GM18511 (cell line): ENCODE results near the gene TRPM2.
"Not testable (repeated sequence)": the region's sequence is repeated elsewhere in the genome, so short reads cannot be mapped to it uniquely, and the experiment has no call there.

ENCODE experiments used
- ATAC-seq: cut with Tn5 transposase; IDR thresholded peaks from one replicate; pipeline ENCODE4 v1.9.1; 2021; ENCODE audit warnings: mild to moderate bottlenecking, moderate library complexity; ENCODE audit not compliant: unreplicated experiment

TRPM2 gene

DNA sequence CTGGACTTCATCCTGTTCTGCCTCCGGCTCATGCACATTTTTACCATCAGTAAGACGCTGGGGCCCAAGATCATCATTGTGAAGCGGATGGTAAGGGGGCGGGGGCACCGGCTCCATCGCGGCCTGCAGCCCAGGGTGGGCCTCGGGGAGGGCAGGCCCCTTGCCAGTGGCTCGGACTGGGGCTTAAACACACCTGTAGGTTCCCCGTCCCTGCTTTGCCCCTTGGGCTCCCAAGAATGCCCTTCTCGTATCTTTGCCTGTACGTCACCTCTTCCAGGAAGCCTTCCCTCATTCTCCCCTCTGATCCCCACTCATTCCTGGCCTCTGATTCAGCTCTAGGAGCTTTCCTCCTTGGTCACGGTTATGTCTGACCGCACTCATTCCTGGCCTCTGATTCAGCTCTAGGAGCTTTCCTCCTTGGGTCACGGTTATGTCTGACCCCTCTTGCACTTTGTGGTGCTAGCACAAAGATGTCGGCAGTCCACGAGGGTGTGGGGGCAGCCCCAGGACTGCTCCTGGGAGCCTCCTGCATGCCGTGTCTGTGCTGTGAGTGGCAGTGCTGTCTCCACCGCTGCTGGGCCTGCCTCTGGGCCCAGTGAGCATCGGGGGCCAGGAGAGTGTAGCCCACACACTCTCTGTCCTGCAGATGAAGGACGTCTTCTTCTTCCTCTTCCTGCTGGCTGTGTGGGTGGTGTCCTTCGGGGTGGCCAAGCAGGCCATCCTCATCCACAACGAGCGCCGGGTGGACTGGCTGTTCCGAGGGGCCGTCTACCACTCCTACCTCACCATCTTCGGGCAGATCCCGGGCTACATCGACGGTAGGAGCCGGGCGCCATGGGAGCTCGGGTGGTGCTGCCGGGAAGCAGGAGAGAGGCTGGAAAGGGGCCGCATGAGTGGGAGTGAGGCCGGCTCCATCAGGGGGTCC, 52.8 kb downstream of the TRPM2 start:
- no peak for ATAC-seq

DNA sequence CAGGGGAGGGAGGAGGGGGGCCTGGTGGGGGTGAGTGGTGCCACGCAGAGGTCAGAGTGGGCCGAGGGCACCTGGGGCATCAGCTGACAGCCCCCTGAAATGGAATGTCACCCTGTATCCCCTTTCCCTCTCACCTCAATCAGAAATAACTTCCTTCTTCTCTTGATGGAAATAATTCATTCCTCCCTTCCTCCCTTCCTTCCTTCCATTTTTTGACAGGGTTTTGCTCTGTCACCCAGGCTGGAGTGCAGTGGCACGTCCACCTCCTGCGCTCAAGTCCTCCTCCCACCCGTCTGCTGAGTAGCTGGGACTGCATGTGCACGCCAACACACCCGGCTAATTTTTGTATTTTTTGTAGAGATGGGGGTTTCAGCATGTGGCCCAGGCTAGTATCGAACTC, 53.5 kb downstream of the TRPM2 start:
- no peak for ATAC-seq

DNA sequence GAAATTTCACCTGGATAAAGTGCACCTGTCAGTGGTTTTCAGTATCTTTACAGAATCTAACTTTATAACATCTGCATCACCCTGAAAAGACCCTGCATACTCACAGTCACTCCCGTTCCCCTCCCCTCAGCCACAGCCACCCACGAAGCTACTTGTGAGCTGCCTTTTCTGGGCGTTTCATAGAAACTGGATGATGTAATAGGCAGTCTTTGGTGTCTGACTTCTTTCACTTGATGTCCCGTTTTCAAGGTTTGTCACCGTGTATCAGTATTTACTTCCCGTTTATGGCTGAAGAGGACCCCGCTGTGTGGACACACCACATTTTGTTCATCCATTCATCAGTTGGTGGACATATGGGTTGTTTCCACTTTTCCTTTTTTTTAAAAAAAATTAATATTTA, 54.1 kb downstream of the TRPM2 start:
- ATAC-seq, result no peak

DNA sequence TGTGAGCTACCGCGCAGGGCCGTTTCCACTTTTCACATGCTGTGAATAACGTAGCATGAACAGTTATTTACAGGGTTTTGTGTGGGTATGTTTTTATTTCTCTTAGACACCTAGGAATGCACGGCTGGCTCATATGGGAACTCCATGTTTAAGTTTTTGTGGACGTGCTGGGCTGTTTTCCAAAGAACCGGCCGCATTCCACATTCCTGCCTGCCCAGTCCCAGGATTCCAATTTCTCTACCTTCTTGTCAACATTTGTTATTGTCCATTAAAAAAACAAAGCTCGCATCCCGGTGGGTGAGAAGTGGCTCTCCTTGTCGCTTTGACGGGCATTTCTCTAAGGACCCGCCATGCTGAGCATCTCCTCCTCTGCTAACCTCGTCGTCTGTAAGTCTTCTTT, 54.8 kb downstream of the TRPM2 start:
- ATAC-seq, result no peak

DNA sequence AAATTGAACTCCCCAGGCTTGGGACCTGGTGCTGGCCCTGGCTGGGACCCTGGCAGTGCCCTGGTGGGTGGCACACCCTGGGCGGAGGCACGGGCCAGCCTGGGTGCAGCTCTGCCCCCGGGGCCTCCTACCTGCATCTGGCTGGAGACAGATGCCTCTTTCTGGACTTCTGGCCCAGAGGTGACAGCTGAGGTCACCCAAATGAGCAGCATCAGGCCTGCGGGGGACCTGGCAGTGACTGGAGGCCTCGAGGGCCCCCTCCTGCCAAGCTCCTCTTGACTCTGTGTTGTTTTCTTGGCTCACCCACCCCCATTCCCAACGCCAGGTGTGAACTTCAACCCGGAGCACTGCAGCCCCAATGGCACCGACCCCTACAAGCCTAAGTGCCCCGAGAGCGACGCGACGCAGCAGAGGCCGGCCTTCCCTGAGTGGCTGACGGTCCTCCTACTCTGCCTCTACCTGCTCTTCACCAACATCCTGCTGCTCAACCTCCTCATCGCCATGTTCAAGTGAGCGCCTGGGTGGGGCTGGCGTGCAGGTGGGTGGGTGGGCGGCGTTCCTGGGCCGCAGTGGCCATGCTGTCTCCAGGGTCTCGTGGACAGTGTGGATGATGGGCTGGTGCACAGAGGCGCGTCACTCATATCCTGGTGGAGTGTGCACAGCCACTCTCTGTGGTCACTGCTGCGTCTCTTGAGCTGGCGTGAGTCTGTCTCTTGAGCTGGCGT, 60.3 kb downstream of the TRPM2 start:
- ATAC-seq, result no peak

DNA sequence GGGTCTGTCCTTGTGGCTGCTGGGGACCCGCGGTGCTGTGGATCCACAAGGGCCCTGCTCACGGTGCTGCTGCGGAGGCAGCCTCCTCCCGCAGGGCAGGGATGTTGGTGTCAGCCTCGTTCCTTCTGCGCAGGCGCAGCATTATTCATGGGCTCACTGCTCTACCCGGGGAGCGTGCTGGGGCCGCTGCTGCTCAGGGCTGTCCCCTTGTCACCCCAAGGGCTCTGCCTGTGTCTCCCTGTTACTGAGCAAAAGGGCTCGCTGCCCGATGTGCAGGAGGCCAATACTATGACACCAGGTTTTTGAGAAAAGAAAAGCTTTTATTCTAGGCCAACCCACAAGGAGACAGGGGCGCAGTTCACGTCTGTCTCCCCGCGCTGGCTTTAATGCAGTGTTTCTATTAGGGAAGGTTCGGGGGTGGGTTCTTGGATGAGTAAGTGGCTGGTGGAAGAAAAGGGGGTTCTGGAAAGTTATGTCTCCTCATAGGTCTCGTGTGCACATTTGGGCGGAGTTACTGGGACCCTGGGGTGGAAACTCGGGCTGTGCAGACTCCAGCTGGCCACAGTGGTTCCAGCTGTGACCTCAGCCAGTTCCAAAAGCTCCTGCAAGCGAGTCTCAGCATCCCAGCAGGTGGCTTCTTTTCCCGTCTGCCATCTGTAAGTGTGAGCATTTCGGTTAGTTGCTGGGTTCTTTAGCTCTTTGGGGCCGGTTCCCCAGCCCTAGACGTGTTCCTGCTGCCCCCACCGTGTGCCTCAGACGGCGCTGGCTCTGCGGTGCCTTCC, 61.1 kb downstream of the TRPM2 start:
- ATAC-seq, result no peak

DNA sequence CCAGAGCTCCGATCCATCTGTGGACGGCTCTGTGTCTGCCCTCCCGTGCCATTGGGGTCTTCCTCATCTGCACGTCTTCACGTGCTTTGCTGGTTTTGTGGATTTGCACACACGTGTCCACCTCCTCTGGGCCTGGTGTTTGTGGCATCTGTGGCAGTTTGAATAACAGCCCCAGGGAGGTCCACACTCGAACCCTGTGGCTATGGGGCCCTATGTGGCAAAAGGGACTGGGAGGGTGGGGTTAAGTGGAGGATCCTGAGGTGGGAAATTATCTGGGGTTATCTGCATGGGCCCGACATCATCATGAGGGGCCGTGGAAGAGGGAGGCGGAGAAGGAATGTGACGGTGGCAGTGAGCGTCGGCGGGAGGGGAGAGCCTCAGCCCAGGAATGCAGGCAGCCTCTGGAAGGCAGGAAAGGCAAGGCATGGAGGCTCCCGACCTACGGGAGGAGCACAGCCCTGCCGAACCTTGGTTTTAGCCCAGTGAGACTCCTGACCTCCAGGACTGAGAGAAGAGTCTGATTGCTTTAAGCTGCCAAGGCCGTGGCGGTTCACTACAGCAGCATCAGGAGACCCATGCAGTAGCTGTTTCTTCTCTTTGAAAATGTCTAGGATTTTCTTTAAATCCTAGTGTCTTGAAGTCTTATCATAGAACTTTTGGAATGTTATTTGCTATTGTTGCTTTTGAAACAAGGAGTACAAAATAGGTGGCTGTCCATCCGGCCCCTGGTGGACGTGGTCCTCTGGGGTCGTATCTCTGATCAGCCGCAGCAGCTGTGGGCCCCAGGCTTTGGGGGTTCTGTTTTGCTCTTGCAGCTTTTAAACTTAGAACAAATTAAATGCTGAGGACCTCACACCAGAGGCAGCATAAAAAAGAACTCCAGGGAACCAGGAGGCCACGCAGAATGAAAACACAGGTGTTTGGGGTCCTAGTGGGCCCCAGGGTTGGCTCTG, 61.9 kb downstream of the TRPM2 start:
- ATAC-seq, result no peak

DNA sequence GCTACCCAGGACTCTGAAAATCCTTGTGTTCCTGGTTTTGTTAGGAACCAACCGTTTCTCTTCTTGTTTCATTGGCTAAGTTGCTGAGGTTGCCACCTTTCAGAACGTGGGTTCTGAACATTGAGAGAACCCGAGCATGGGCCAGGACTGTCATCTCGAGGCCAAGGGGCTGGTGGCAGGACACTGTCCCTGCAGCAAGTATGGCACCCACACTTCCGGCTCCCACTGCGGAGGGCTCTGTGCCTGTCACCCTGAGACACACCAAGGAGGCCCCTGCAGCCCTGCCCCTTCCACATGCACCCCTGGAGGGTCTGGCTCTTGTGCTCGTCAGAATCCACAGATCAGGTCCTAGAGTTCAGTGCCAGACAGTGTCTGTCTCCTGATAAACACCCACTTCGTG, 62.8 kb downstream of the TRPM2 start:
- ATAC-seq, result no peak

DNA sequence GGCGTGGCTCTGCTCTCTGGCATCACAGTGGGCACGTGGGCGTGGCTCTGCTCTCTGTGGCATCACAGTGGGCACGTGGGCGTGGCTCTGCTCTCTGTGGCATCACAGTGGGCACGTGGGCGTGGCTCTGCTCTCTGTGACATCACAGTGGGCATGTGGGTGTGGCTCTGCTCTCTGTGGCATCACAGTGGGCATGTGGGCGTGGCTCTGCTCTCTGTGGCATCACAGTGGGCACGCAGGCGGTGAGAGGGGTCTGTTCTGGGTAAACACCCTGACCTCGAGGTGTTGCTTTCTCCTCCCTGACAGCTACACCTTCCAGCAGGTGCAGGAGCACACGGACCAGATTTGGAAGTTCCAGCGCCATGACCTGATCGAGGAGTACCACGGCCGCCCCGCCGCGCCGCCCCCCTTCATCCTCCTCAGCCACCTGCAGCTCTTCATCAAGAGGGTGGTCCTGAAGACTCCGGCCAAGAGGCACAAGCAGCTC, 64.2 kb downstream of the TRPM2 start:
- ATAC-seq, result not testable (repeated sequence)

DNA sequence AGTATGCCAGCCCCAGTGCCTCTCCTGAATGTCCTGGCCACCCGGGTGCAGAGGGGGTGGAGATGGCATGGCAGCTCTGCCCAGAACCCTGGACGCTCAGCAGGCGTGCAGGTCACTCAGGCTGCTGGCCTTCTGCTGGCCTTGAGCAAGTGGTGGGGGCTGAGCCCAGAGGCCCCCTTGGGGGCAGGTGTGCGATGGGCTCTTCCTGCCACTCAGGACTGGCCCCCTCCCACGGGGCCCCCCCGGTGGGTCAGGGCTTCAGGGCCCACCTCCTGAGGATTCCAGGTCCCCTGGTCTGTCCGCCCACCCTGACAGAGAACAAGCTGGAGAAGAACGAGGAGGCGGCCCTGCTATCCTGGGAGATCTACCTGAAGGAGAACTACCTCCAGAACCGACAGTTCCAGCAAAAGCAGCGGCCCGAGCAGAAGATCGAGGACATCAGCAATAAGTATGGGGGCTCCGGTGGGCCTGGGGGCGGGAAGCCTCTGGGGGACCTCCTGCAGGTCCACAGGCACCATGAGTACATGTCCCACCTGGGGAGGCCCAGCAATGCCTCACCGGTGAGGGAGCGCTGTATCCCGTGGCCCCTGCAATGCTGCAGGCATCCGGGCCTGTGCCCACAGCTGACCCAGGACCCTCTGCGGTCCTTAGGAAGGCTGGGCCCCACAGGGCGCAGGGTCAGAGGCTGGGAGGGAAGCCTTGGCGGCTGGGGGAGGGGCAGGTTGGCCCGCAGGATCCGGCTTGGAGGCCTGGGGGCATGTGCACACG, 64.9 kb downstream of the TRPM2 start:
- ATAC-seq, result no peak

DNA sequence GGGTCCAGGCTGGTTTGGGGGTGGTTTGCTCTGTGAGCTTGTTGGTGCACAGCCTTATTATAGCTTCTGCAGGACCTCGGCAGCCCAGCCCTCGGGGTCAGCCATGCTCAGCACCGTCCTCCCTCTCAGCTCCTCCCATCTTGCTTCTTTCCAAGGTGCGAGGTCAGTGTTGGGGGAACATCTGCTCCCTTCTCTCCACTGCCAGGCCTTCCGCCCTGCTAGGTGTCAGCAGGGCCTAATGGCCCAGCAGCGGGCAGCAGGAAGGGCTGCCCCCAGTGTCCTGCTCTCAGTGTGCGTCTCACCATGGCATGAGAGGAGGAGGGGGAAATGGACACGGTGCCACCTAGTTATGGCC, 65.4 kb downstream of the TRPM2 start:
- no peak for ATAC-seq

DNA sequence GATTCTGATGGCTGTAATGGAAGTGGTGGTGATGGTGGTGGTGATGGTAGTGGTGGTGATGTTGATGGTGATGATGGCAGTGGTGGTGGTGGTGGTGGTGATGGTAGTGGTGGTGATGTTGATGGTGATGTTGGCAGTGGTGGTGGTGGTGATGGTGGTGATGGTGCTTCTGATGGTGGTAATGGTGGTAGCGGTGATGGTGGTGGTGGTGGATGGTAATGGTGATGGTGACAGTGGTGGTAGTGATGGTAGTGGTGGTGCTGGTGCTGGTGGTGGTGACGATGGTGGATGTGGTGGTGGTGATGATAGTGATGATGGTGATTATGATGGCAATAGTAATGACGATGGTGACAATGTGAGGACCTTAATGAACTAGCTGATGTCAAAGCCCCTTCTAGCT, 66.3 kb downstream of the TRPM2 start:
- no peak for ATAC-seq

DNA sequence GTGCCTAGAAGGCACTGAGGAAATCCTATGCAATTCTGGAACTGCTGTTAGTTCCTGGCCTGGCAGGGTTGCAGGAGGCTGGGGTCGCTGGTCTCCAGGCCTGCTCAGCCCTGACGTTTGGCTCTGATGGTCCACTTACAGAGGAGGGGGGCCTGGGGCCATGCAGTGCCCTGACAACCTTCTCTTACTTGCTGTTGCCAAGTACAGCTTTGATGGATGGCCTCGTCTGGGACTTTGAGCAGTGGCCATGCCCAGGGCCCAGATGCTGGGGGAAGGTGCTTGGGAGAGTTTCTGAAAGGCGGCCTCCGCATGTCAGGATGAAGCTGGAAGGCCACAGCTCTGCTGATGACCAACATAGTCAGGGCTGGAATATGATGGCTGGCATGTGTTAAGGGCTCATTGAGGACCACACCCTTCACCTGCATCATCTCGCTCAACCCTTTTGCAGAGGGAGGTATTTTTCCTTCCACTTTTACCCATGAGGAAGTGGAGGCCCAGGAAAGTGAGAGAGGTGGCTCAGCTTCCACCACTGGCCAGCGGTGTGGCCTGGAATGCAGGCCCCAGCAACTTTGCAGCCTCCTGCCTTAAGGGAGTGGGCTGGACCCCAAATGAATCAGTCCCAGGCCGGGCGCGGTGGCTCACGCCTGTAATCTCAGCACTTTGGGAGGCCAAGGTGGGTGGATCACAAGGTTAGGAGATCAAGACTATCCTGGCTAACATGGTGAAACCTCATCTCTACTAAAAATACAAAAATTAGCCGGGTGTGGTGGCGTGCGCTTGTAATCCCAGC, 67.2 kb downstream of the TRPM2 start:
- ATAC-seq, result no peak

DNA sequence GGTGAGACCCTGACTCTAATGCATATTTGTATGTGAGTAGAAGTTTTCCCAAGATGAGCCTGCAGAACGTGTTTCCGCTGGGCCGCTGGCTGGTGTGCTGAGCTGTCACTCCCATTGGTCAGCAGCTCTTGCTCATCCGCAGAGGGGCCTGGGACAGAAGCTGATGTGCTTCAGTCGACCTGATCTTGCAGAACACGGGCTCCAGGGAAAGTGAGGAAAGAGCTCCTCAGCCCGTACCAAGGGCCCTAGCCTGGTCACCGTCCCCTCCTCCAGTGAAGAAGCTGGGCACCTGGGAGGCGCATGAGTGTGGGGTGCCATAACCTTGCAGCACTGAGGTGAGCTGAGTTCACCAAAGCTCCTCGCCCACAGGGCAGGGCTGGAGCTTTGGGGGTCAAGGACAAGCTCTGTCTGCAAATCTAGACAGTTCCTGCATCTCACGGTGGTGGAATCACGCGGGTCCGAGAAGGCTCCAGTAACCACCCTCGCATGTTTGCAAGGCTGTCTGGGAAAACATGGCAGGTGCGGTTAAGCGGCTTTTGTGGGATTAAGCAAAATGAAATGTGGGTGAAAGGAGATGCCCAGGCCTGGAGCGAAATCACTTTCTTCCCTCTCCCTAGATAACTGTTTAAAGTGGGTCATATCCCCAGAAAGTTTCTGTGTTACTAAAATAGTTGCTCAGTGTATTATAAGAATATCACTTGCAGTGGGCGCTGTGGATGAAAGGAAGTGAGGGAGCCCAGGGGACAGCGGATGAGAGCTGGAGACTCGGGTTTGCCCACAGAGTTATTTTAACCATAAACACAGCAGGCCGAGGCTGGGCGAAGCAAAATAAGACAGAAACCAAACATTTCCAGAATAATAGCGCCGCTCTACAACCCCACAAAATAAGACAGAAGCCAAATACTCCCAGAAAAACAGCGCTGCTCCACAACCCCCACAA, 68.8 kb downstream of the TRPM2 start:
- ATAC-seq, result no peak

DNA sequence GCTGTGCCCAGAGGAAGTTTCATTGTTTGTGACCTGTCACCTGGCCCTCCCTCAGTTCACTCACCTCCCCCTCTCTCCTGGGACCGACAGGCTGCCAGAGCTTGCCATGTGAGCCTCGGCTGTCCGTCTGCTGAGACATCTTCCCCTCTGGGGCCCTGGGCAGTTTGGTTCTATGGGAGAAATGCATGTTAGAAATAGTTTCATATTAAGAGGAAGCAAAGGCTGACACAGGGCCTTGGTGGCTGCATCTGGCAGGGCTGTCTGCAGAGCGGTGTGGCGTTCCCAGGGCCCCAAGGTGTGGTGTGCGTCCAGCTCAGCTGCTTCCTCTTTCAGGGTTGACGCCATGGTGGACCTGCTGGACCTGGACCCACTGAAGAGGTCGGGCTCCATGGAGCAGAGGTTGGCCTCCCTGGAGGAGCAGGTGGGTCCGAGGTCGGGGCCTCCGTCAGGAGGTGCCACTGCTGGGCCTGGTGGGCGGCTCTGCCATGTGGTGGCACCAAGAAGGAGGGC, 69.9 kb downstream of the TRPM2 start:
- no peak for ATAC-seq

DNA sequence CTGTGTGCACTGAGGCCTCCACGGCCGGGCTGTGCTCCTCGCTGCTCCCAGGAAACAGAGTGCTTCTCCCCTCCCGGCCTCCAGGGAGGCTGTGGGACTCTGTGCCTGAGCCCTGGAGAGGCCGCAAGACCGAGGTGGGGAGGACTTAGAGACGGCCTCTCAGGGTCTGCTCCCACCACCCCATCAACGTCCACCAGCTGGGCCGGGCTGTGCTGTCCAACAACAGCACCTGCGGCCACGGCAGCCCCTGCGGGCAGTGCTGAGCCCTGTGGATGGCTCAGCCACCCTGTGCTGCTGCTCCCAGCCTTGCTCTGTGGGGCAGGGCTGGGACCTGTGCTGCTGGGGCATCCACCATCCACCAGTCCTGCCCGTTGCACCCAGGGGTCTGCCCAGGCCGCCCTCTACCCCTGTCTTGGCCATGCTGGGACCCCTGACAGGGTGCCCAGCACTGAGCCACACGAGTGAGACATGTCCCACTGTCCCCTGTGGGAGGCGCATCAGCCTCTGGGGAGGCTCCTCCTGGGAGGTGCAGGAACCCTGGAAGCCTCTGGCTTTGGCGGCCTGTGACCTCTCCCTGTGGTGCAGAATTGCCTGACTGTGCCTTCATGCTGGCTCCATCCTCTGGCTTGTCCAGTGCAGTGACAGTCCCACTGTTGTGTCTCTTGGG, 70.7 kb downstream of the TRPM2 start:
- no peak for ATAC-seq
